ENCODE measurements around the gene GBP1.
"Not testable (repeated sequence)": the region's sequence is repeated elsewhere in the genome, so short reads cannot be mapped to it uniquely, and the experiment has no call there.

GBP1 gene, protein sequence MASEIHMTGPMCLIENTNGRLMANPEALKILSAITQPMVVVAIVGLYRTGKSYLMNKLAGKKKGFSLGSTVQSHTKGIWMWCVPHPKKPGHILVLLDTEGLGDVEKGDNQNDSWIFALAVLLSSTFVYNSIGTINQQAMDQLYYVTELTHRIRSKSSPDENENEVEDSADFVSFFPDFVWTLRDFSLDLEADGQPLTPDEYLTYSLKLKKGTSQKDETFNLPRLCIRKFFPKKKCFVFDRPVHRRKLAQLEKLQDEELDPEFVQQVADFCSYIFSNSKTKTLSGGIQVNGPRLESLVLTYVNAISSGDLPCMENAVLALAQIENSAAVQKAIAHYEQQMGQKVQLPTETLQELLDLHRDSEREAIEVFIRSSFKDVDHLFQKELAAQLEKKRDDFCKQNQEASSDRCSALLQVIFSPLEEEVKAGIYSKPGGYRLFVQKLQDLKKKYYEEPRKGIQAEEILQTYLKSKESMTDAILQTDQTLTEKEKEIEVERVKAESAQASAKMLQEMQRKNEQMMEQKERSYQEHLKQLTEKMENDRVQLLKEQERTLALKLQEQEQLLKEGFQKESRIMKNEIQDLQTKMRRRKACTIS

GRCh38 chr1:89065079-89065868 lies at the start of gene GBP1:
Gene GBP1, minus strand, starts transcription at chr1:89065208. Its CDS starts 1,974 bp downstream, at chr1:89063234.
- DNase-seq, result no peak

- no peak for DNase-seq
Observed at GRCh38 chr1:89114662-89115061, 49.7 kb upstream of the GBP1 start.

GRCh38 chr1:89112871-89113613 lies 48.0 kb upstream of the GBP1 start:
- DNase-seq, result no peak

GRCh38 chr1:89104687-89105086 lies 39.7 kb upstream of the GBP1 start:
- no peak for DNase-seq

DNA sequence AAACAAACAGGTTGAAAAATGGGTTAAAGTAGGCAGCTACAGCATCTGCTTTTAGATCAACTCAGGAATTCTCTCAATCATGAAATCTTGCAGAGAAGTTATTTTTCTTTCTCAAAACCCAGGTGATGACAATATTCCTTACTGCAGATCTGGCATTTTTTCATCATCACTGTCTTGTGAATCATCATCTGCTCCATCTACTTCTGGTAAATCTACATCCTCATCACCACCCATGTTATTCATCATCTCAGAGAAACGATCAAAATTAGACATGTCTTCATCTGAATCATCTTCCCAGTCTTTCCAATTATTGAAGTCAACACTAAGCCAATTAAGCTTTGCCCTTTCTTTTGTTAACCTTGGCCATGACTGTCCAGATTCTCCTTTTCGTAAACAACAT lies 39.1 kb upstream of the GBP1 start:
- no peak for DNase-seq

GRCh38 chr1:89102021-89102420 lies 37.0 kb upstream of the GBP1 start:
- DNase-seq, result no peak

DNA sequence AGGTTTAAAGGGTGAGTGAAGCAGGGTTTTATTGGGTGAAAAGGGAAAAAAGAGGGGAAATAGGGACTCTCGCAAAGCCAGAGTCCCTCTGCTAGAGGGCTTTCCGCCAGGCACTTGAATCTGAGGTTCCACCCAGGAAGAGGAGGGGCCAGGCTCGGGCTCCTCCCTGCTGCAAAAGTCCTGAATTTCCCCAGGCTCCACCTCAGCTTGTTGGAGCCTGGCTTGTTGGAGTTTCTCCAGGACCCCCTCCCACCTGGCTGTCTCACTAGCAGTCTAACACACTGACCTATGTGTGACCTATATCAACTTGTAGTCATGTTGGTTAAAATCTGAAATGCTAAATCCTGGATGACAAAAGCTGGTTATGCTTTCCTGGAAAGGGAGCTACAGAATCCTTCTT lies 35.4 kb upstream of the GBP1 start:
- no peak for DNase-seq

DNA sequence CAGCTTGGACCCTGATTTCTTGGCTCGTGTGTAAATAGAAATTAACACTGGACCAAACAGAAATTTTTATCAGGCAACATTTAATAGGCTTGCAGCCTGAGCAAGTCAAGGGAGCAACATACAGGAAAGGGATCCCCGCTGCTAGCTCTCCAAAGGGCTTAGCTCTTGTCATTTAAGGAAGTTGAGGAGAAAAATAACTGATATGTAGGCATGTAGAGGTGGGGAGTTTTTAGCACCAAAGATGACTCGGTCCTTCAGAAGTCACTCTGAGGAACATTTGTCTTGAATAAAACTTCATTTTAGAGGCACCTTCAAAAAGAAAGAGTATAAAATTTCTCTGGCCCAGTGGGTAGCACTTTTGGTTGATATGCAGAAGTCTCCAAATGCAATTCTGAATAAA lies 33.8 kb upstream of the GBP1 start:
- DNase-seq, result no peak

- DNase-seq, result no peak
Observed at GRCh38 chr1:89095737-89096136, 30.7 kb upstream of the GBP1 start.

DNA sequence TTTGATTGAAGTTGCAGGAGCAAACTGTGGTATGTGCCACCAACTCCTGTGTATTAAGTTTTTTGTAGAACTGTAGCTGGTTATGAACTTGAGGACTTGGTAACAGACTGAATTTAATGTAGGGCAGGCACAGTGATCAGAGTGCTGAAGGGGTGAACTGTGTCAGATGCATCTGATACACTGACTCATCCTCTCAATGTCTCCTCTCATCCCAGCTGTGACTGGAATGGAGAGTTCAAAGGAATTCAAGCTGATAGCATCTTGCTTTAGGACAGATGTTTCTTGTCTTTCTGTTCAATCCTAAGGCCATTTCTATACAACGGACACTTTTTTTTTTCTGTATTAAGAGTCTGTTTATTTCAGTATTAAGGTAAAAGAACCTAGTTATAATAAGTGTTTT lies 25.0 kb upstream of the GBP1 start:
- no peak for DNase-seq

DNA sequence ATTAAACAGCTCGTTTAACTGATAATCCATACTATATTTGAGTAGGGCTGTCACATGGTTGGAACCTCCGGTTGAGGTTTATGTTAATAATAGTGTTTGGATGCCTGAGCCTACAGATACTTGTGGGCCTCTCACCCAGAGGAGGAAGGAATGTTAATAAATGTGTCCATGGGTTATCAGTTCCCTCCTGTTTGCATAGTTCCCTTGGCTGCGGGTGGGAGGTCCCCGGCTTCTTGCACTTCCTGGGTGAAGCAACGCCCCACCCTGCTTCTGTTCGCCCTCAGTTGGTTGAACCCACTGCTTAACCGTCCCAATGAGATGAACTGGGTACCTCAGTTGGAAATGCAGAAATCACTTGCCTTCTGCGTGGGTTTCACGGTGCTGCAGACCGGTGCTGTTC lies 23.6 kb upstream of the GBP1 start:
- DNase-seq, result no peak

DNA sequence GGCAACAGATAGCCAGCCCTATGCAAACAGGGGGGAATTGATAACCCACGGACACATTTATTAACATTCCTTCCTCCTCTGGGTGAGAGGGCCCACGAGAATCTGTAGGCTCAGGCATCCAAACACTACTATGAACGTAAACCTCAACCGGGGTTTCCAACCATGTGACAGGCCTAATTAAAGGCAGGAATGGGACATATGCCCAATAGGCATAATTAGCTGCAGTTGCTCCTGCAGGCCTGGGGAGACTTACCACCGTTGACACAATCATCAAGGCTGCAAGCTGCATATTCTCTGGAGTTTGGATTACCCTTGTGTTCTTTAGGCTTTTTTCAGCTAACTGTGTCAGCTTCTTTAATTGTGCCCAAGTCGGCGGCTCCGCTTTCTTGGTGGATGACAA lies 22.2 kb upstream of the GBP1 start:
- DNase-seq, result no peak

DNA sequence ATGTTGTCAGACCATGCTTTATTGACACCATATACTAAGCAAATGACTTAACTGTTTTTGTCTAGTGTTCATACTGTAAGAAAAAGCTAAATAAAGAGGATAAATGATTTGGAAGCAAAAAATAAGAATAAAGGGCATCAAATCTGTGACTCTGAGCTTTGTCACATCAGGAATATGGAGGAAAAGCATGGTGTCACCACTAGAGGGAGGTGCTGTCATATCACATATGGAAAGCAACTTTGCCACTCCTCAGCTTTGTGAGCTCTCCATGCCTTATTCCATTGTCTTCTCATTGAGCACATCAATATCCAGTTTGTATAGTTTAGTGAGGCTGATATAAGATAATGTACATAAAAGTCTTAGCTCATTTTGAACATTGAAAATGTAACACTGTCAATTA lies 20.8 kb upstream of the GBP1 start:
- no peak for DNase-seq

GRCh38 chr1:89081005-89081404 lies 16.0 kb upstream of the GBP1 start:
- DNase-seq, result no peak

DNA sequence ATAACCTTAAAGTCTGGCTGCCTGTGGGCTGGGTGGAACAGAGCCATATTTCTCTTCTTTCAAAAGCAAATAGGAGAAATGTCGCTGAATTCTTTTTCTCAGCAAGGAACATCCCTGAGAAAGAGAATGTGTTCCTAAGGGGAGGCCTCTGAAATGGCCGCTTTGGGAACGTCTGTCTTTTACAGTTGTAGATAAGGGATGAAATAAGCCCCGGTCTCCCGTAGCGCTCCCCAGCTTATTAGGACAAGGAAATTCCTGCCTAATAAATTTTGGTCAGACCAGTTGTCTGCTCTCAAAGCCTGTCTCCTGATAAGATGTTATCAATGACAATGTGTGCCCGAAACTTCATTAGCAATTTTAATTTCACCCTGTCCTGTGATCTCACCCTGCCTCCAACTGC lies 15.1 kb upstream of the GBP1 start:
- DNase-seq, result not testable (repeated sequence)

DNA sequence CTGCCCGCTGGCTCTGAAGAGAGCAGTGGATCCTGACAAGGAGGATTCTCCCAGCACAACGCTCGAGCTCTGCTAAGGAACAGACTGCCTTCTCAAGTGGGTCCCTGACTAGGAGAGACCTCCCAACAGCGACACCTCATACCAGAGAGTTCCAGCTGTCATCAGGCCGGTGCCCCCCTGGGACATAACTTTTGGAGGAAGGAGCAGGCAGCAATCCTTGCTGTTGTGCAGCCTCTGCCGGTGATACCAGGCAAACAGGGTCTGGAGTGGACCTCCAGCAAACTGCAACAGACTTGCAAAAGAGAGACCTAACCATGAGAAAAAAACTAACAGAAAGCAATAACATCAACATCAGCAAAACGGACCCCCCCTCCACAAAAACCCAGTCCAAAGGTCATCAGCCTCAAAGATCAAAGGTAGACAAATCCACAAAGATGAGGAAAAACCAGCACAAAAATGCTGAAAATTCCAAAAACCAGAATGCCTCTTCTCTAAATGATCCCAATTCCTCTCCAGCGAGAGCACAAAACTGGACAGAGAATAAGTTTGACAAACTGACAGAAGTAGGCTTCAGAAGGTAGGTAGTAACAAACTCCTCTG lies 7.6 kb upstream of the GBP1 start:
- not testable (repeated sequence) for DNase-seq

DNA sequence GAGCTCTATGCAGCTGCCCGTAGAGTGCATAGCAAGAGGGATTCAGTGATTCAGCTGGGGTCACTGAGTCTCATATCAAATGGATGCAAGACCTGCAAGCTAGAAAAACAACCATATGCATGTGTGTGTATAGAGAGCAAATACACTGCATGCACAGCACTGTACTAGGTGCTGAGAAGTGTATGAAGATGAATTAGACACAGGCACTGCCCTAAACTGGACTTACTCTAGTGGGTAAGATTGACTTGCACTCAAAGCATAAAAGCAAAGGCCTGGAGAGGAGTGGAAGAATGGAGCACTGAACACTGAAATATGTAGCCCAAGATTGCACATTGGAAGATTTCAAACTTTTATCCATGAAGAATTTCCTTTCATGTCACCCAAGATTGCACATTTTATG lies 5.5 kb upstream of the GBP1 start:
- DNase-seq, result no peak

GRCh38 chr1:89069951-89070350 lies 4.9 kb upstream of the GBP1 start:
- no peak for DNase-seq

GRCh38 chr1:89068291-89068690 lies 3.3 kb upstream of the GBP1 start:
- DNase-seq, result no peak

GRCh38 chr1:89064632-89065031 lies 376 bp downstream of the GBP1 start:
- no peak for DNase-seq

DNA sequence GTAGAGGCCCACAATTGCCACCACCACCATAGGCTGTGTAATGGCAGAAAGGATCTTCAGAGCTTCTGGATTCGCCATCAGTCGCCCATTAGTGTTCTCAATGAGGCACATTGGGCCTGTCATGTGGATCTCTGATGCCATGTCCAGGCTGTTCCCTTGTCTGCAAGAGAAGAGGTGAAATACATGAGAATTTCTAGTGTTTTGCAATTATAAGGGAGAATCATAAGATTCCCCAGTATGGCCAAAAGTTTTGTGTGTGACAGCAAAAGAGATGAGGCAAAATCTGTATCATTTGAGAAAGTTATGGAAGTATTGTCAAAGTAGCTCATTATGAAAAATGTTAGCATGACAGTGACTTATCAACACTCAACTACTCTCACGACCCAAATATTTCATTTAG lies 1.9 kb downstream of the GBP1 start:
- no peak for DNase-seq

GRCh38 chr1:89060091-89060490 lies 4.9 kb downstream of the GBP1 start:
- no peak for DNase-seq

DNA sequence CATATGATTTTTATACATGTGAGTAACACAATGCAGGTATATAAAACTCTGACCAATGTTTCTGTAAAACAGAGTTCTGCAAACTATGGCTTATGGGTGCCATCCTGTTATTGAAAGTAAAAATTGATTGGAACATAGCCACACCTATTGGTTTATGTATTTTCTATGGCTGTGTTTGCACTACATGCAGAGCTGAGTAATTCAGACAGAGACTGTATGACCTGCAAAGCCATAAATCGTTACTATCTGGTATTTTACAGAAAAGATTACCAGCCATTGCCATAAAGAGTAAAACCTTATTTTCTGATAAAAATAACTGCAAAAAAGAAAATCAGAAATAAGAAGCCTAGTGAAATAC lies 13.1 kb downstream of the GBP1 start:
- DNase-seq, result no peak

Data from NCI-H526 (cell line).